Stimulated activated CD8-positive, alpha-beta memory T cell treated with anti-CD3 and anti-CD28 coated beads, Interleukin-15, amount 100 ng/mL, for 4 hours (primary cell): ENCODE results near the gene PDPK1.

ENCODE experiments used
- DNase-seq, 2 donors: peaks; one replicate each; pipeline ENCODE4 v3.0.0-alpha.2; 2020; ENCODE audit warnings: low read depth in 2 of 2

Gene PDPK1

GRCh38 chr16:2507052-2507659 is 30.7 kb upstream of the PDPK1 start:
- no peak for DNase-seq

GRCh38 chr16:2507665-2508064 is 30.2 kb upstream of the PDPK1 start:
- DNase-seq: no peak

DNA sequence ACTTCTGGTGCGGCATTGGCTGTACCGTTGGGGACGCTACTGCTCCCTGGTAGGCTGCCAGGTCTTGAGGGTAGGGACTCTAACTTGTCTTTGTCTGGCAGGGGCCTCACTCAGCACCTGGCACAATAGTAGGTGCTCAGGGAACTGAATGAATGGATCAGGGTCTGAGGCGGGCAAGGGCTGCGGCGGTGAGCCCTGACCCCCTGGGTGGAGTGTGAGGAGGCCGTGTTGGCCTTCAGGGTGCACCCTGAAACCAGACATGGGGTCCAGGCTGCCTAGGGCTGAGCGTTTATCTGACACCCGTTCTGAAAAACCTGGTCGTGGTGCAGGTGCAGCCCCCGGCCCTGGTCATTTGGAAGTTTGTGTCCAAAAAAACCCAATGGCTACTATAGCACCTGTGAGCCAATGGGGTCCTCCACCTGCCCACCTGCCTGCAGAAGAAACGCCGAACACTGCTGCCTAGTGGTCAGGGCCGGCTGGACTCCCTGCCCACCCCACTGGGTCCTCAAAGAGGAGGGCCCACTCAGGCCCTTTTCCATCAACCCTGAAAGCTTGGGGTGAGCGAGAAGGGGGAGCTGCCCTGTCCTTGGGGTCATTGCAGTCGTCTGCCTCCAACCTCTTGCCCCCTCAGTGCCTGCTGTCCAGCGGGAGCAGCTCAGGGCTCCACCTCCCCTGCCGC is 29.0 kb upstream of the PDPK1 start:
- no peak for DNase-seq

- no peak for DNase-seq
These were observed 26.6 kb upstream of the PDPK1 start for GRCh38 chr16:2511128-2511800.

GRCh38 chr16:2511996-2512734 is 25.7 kb upstream of the PDPK1 start:
- no peak for DNase-seq

DNA sequence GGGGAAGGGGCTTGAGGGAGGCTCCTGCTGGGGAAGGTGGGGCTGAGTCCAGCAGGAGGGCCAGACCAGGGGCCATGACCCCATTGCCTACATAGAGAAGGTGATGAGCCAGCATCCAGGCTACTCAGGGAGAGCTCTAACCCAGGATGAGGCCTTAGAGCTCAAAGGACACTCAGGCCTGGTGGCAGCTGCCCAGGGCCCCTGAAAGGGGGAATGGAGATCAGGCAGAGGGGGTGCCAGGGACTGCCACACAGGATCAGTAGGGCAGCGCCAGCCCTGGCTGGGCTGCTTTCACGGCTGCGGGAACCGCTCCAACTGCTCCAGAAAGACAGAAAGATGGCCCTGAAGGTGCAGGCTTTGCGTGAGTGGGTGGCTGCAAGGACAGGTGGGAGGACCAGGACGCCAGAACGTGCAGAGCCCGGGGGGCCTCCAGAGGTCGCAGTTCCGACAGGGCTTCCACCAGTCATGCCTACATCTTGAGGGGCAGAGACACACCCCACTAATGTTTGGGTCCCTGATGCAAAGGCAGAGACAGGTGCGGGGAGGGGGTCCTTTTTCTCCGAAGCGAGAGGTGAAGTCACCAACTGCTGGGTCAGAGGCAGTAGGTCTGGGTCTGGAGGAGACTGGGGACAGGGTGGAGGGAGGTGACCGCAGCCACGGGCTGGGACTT is 25.0 kb upstream of the PDPK1 start:
- DNase-seq: no peak

GRCh38 chr16:2513405-2514332 is 24.2 kb upstream of the PDPK1 start, which contains the start of gene ATP6V0C:
ATP6V0C (plus strand) TSS chr16:2513952; CDS start chr16:2514104, 152 bp downstream.
- DNase-seq: peak; percentile 69 to 81

GRCh38 chr16:2514333-2515179 is 23.3 kb upstream of the PDPK1 start:
- DNase-seq: no peak

DNA sequence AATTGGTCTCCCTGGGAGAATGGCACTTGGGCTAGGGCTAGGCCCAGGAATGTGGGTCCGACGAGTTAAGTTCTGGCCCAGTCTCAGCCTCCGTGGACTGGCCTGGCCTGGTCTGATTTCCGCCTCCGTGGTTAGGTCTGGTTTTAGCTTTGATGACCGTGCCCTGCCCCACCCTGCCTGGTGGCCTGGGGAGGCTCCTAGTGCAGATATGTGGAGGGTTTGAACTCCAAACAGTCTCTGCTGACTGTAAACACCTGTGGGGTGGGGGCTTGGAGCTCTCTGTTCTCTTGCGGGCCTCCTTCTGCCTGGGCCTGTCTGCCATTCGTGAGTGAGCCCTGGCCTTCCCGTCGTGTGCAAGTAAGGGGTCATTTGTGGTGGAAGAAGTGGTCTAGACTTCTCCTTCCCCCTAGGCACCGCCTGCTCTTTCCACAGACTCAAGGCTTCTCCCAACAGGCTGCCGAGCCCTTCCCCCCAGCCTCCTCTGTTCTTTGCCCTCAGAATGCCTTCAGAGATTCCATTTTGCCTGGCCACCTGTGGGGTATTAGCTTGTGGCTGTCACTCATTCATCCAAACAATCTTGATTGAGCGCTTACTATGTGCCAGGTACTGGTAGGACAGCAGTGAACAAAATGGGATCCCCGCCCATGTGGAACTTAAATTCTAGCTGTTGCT is 22.5 kb upstream of the PDPK1 start:
- no peak for DNase-seq

DNA sequence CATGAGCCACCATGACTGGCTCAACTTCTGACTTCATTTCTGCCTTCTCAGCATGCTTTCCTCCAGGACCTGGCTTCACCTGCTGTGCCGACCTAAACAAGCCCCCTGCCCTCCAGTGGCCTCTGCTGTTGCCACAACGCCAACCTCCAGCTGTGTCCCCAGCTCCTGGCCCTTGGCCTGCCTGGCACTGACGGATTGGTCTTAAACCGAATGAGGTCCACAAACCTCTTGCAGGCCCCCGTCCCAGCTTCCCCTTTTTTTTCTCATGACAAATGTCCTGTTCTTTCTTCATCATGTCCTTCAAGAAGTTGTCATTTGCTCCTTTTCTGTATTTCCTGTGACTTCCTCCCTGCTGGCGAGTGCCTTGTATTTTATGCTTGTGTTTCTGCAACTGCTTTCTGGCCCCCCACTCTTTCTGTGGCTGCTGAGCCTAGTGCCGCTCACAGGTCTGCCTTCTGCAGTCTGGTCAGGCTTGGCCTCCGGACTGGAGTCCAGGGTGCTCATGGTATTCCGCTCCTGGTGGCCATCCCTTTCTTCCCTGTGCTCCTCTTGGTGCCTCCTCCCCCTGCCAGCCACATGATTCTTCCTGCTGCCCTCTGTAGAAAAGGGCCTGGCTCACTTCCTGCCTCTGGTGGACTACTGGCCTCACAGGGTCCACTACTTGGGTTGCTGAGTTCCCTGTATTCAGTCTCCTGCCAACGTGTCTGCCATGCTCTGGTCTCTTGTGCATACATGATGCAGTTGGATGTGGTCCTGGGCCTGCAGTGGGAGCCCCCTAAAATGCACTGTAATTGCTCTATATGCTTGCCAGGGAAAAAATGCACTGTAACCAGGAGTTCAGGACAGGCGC is 21.2 kb upstream of the PDPK1 start:
- DNase-seq: no peak

- no peak for DNase-seq
These were observed 19.7 kb upstream of the PDPK1 start for GRCh38 chr16:2517954-2518605.

DNA sequence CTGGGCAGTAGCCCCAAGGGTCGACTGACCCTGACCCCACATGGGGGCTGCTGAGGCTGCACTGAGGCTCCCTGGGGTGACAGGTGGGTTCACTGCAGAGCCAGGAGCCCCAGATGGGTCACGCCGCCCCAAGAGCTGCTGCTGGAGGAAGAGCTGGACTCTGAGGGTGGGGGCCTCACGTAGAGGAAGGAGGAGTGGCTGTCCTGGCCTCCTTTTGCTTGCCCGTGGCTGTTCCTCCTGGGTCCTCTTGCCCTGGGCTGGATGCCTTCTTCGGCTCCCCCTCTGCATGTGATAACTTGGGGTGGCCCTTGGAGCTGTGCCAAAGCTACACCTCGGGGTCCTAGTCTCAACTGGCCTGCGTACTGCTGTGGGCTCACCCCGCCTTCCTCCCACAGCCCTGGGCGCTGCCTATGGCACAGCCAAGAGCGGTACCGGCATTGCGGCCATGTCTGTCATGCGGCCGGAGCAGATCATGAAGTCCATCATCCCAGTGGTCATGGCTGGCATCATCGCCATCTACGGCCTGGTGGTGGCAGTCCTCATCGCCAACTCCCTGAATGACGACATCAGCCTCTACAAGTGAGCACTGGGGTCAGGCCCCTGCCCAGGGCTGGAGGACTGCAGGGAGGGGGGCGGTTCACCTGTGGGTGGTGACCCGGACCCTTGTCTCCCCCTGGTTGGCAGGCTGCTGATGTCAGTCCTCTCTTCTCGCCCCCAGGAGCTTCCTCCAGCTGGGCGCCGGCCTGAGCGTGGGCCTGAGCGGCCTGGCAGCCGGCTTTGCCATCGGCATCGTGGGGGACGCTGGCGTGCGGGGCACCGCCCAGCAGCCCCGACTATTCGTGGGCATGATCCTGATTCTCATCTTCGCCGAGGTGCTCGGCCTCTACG is 18.8 kb upstream of the PDPK1 start:
- no peak for DNase-seq

DNA sequence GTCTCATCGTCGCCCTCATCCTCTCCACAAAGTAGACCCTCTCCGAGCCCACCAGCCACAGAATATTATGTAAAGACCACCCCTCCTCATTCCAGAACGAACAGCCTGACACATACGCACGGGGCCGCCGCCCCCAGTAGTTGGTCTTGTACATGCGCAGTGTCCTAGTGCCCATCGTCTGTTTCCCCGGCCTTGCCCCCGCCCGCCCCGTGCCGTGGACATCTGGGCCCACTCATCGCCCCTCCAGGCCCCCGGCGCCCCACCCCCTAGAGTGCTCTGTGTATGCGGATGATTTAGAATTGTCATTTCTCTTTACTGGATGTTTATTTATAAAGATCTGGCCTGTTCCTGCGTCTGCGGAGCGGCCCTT is 18.1 kb upstream of the PDPK1 start:
- no peak for DNase-seq

GRCh38 chr16:2520097-2520783 is 17.6 kb upstream of the PDPK1 start, which contains the start of gene AMDHD2:
AMDHD2 (plus strand) TSS chr16:2520371; CDS start chr16:2520459, 88 bp downstream.
- peak; percentile 77 to 80 for DNase-seq

- no peak for DNase-seq
These were observed 16.9 kb upstream of the PDPK1 start for GRCh38 chr16:2520784-2521531.
